ENCODE results near the gene WFDC10A. TPM values are rescaled to one million over a fixed set of nuclear protein-coding genes. Genes with fewer than 3 reads are reported as not detected.
"Not testable (repeated sequence)": the region's sequence is repeated elsewhere in the genome, so short reads cannot be mapped to it uniquely, and the experiment has no call there.

The WFDC10A gene
- total and polyA plus RNA-seq, 10 of the 15 experiments (the other 5 are each of a cell fraction or from before 2014, with no cell fraction given) = not detected

- Histone ChIP-seq H2AFZ (ENCODE audit: control insufficient read depth, low read depth, low read length) (no peak overlapping the region), H3K4me3 (no peak overlapping the region), H3K9ac (ENCODE audit: control insufficient read depth, insufficient read depth, low read length) (no peak overlapping the region), H3K9me3 (replicated peaks; ENCODE audit: control insufficient read depth, insufficient read depth, low read length) (no peaks in the 10 kb centered on the region), H3K27me3 (replicated peaks in 1 of 2; ENCODE audit: control insufficient read depth in 2 of 2, insufficient read depth in 2 of 2, low read length in 1 of 2) (peaks cover 0 to 3% of the 10 kb centered on the region in 2 experiments; a peak in 2 of 4 replicates), H3K27ac (ENCODE audit: control insufficient read depth, insufficient read depth) (no peak overlapping the region), H4K20me1 (ENCODE audit: control insufficient read depth, insufficient read depth) (no peaks in the 10 kb centered on the region), H3K4me2 (ENCODE audit: control insufficient read depth, insufficient read depth) (no peak overlapping the region), H3K36me3 (ENCODE audit: control insufficient read depth in 2 of 2, insufficient read depth in 2 of 2, low read length in 1 of 2) (no peaks in the 10 kb centered on the region), H3K4me1 (ENCODE audit: control insufficient read depth, insufficient read depth, low read length) (no peaks in the 10 kb centered on the region), H3K79me2 (ENCODE audit: control insufficient read depth, insufficient read depth, low read length) (no peaks in the 10 kb centered on the region)
- WGBS (ENCODE audit: insufficient coverage, insufficient replicate concordance, low lambda C conversion rate, missing lambda C conversion rate) = 59% methylated on average over 3 of the region's 3 CpGs
- no peak for DNase-seq (ENCODE audit: low read depth, low spot score)
- no peak for FAIRE-seq
- ChIA-PET POLR2A (interaction anchor here (0.5 kb wide), 1 partner anchor 189 kb away, joined by 3 read pairs; no protein-coding TSS in a partner anchor), SMC1A (ENCODE audit: uncharacterized antibody, unreplicated experiment) (no interaction called here), CTCF (interaction anchor here (0.8 to 1.1 kb wide), 2 partner anchors 8 to 11 kb away, joined by 3 read pairs; no protein-coding TSS in a partner anchor), RAD21 (ENCODE audit: unreplicated experiment) (interaction anchor here (0.5 to 1.0 kb wide), 2 partner anchors 35 to 258 kb away, joined by 3 read pairs; no protein-coding TSS in a partner anchor)
- intact Hi-C loops (cut with micrococcal nuclease; ENCODE audit: unreplicated experiment) = no loop called here
- no peak for ATAC-seq
- BruUV-seq (replicated peaks) = no TSS peak
- in situ Hi-C loops (cut with MboI) = no loop called here
- no peak for TF ChIP-seq RFX5 (IDR thresholded peaks at IDR 0.05; ENCODE audit: low read depth, low read length)
- no peak for TF ChIP-seq MTA3 (IDR thresholded peaks at IDR 0.05; ENCODE audit: borderline replicate concordance, low read length)
Measured at GRCh38 chr20:45583502-45583901, 46.0 kb upstream of the WFDC10A start.

- H3K79me2 ChIP-seq (ENCODE audit: control insufficient read depth, insufficient read depth, low read length); H3K27ac ChIP-seq (ENCODE audit: control insufficient read depth, insufficient read depth); H2AFZ ChIP-seq (ENCODE audit: control insufficient read depth, low read depth, low read length); DNase-seq (ENCODE audit: low read depth, low spot score); BruUV-seq (replicated peaks); H3K4me3 ChIP-seq; SMC1A ChIA-PET (ENCODE audit: uncharacterized antibody, unreplicated experiment); in situ Hi-C loops (cut with MboI); H3K4me1 ChIP-seq (ENCODE audit: control insufficient read depth, insufficient read depth, low read length); ATAC-seq; H4K20me1 ChIP-seq (ENCODE audit: control insufficient read depth, insufficient read depth); H3K4me2 ChIP-seq (ENCODE audit: control insufficient read depth, insufficient read depth); H3K9me3 ChIP-seq (replicated peaks; ENCODE audit: control insufficient read depth, insufficient read depth, low read length); RAD21 ChIA-PET (ENCODE audit: unreplicated experiment); H3K36me3 ChIP-seq (ENCODE audit: control insufficient read depth in 2 of 2, insufficient read depth in 2 of 2, low read length in 1 of 2); H3K27me3 ChIP-seq (replicated peaks in 1 of 2; ENCODE audit: control insufficient read depth in 2 of 2, insufficient read depth in 2 of 2, low read length in 1 of 2); FAIRE-seq; POLR2A ChIA-PET; intact Hi-C loops (cut with micrococcal nuclease; ENCODE audit: unreplicated experiment); H3K9ac ChIP-seq (ENCODE audit: control insufficient read depth, insufficient read depth, low read length): not testable (repeated sequence)
- CTCF ChIA-PET = interaction anchor here (1.1 kb wide), 1 partner anchor 10 kb away, joined by 3 read pairs; no protein-coding TSS in a partner anchor
- 52% methylated on average over 5 of the region's 5 CpGs for WGBS (ENCODE audit: insufficient coverage, insufficient replicate concordance, low lambda C conversion rate, missing lambda C conversion rate)
Measured at GRCh38 chr20:45584294-45584693, 45.2 kb upstream of the WFDC10A start.

GRCh38 chr20:45585986-45586385 is 43.6 kb upstream of the WFDC10A start:
- H3K4me2 ChIP-seq (ENCODE audit: control insufficient read depth, insufficient read depth); ATAC-seq; H2AFZ ChIP-seq (ENCODE audit: control insufficient read depth, low read depth, low read length); H3K27me3 ChIP-seq (replicated peaks in 1 of 2; ENCODE audit: control insufficient read depth in 2 of 2, insufficient read depth in 2 of 2, low read length in 1 of 2); DNase-seq (ENCODE audit: low read depth, low spot score); H3K9me3 ChIP-seq (replicated peaks; ENCODE audit: control insufficient read depth, insufficient read depth, low read length); RAD21 ChIA-PET (ENCODE audit: unreplicated experiment); intact Hi-C loops (cut with micrococcal nuclease; ENCODE audit: unreplicated experiment); BruUV-seq (replicated peaks); H3K9ac ChIP-seq (ENCODE audit: control insufficient read depth, insufficient read depth, low read length); H3K27ac ChIP-seq (ENCODE audit: control insufficient read depth, insufficient read depth); SMC1A ChIA-PET (ENCODE audit: uncharacterized antibody, unreplicated experiment); H3K36me3 ChIP-seq (ENCODE audit: control insufficient read depth in 2 of 2, insufficient read depth in 2 of 2, low read length in 1 of 2); H3K4me1 ChIP-seq (ENCODE audit: control insufficient read depth, insufficient read depth, low read length); FAIRE-seq; H3K4me3 ChIP-seq; in situ Hi-C loops (cut with MboI); H3K79me2 ChIP-seq (ENCODE audit: control insufficient read depth, insufficient read depth, low read length); H4K20me1 ChIP-seq (ENCODE audit: control insufficient read depth, insufficient read depth); CTCF ChIA-PET; POLR2A ChIA-PET: not testable (repeated sequence)
- WGBS (ENCODE audit: insufficient coverage, insufficient replicate concordance, low lambda C conversion rate, missing lambda C conversion rate) = 39% methylated on average over 5 of the region's 5 CpGs
